ENCODE data around the gene GSG1L.
"Not testable (repeated sequence)": the region's sequence is repeated elsewhere in the genome, so short reads cannot be mapped to it uniquely, and the experiment has no call there.

Gene GSG1L

DNA sequence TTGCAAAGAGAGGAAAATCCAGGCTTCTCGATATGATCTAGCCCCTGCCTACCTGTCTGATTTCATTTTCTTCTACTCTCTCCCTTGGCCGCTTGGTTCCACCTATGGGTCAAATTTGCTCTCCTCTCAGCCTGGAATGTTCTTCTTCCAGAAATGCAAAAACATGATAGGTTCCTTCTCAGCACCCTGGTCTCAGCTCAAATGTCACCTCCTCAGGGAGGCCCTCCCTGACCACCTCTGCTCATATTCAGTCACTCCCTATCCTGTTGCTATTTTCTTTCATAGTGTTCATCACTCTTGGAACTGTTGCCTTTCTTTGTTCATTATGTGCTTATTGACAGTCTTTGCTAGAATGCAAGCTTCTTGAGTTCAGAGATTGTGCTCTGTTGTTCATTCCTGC, 305.0 kb downstream of the GSG1L start:
- no peak for DNase-seq (ENCODE audit: low read depth in 2 of 2)

- no peak for DNase-seq (ENCODE audit: low read depth in 2 of 2)
Measured at GRCh38 chr16:27756206-27756970, 307.1 kb downstream of the GSG1L start.

GRCh38 chr16:27754788-27755690, 308.5 kb downstream of the GSG1L start:
- DNase-seq (ENCODE audit: low read depth in 2 of 2): no peak

DNA sequence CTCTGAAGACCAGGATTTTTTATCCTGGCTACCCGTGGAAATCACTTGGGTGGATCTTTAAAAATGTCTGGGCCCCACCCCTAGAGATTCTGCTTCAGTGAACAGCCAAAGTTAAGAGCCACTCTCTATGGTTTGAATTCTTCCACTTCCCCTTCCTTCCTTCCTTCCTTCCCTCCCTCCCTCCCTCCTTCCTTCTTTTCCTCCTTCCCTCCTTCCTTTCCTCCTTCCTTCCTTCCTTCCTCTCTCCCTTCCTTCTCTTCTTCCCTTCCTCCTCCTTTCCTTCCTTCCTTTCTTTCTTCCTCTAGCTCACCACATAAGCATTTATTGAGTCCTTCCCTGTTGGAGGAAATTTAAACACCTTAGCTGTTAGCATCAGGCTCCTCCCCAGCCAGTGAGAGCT, 310.0 kb downstream of the GSG1L start:
- no peak for DNase-seq (ENCODE audit: low read depth in 2 of 2)

DNA sequence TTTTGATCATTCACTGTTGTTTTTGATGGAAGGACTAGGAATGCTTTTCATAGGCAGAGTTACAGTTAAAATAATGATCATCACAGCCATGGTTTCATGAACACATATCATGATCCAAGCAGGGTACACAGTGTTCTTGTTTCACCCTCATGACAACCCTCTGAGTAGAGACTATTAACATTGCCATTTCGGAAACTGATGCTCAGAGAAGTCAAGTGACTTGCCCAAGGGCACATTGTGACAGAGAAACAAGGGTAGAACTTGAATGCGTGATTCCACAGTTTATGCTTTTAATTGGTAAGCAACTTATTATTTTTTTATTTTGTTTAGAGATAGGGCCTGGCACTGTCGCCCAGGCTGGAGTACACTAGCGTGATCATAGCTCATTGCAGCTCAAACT, 311.3 kb downstream of the GSG1L start:
- no peak for DNase-seq (ENCODE audit: low read depth in 2 of 2)

DNA sequence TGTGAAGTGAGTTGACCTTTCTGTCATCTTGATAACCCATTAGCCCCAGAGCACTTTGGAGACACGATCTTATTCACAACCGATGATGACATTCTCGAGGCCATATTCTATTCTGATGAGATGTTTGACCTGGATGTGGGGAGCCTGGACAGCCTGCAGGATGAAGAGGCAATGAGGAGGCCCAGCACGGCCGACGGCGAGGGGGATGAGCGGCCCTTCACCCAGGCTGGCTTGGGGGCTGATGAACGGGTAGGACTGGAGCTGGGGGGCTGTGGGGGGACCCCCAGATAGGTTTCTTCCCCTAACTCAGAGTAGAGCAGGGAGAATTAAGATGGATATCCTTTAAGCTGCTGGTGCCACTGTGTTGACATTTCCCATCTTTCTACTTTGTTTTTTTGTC, 311.8 kb downstream of the GSG1L start:
- DNase-seq (ENCODE audit: low read depth in 2 of 2): no peak

DNA sequence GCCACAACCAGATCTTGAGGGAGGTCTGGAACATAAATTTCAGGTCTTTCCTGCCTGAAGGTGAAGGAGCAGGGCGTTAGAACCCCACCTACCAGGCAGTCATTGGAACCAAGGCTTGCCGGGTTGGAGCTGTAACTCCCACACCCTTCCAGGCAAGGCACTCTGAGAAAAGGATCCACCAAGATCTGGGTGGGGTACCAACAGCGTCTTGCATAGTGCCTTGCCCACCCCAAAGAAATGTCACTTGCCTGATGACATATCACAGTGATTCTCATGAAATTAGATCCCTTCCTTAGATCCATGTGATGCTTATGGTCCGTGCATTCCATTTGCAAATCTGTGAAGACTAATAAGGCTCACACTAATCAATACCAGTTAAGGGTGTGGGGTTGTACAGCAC, 312.3 kb downstream of the GSG1L start:
- no peak for DNase-seq (ENCODE audit: low read depth in 2 of 2)

DNA sequence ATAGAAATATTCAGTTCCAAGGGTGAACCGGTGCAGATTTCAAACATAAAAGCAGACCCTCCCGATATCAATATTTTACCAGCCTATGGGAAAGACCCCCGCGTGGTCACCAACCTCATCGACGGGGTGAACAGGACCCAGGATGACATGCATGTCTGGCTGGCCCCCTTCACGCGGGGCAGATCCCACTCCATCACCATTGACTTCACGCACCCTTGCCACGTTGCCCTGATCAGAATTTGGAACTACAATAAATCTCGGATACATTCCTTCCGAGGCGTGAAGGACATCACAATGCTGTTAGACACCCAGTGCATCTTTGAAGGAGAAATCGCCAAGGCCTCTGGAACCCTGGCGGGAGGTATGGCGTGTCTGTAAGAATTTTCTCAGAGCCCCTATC, 313.6 kb downstream of the GSG1L start:
- DNase-seq (ENCODE audit: low read depth in 2 of 2): no peak

GRCh38 chr16:27749547-27749875, 314.0 kb downstream of the GSG1L start:
- no peak for DNase-seq (ENCODE audit: low read depth in 2 of 2)

DNA sequence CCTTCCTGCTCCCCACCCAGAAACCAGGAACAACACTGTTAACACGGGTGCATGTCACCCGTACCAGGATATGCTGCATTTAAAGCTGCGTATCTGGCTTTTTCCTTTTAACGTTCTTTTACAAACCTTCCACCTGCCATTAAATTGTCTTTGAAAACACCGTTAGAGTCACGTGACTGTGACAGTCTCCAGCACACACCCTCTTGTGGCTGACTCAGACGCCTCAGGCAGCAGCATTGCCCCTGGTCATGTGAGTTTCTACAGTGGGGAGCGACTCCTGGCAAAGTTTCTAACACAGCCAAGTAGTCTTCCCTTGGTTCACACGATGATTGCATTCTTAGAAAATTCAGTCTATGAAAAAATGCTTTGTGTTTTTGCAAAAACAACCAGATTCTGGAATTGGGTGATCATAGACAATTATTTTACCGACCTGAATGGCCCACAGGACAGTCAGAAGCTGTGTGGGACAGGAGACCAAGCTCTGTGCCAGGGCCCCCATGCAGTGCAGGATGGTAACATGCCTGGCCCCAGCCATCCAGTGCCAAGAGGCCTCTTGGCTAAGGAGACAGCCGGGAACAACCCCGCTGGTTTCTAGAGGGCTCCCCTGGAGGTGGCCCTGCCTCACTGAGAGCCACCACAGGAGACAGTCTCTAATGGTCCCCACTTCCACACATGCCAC, 314.5 kb downstream of the GSG1L start:
- DNase-seq (ENCODE audit: low read depth in 2 of 2): no peak

- no peak for DNase-seq (ENCODE audit: low read depth in 2 of 2)
Measured at GRCh38 chr16:27747946-27748345, 315.6 kb downstream of the GSG1L start.

- DNase-seq (ENCODE audit: low read depth in 2 of 2): no peak
Measured at GRCh38 chr16:27746076-27746855, 317.2 kb downstream of the GSG1L start.

DNA sequence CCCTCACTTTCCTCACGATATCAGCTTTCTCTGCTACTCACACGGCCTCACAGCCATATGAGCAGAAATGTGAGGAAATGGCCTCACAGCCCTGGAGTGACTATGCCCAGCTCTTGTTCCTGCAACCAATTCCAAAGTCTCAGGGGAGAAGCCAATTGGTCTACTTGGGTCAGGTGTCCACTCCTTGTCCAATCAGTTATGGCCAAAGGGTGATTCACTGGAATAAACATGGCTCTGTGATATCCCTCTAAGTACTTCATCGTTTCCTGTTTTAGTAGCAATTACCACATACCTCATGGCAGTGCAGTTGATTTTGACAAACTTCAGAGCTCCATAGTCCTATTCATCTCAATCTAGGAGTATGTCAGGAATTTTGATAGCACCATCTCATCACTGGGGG, 318.2 kb downstream of the GSG1L start:
- no peak for DNase-seq (ENCODE audit: low read depth in 2 of 2)

DNA sequence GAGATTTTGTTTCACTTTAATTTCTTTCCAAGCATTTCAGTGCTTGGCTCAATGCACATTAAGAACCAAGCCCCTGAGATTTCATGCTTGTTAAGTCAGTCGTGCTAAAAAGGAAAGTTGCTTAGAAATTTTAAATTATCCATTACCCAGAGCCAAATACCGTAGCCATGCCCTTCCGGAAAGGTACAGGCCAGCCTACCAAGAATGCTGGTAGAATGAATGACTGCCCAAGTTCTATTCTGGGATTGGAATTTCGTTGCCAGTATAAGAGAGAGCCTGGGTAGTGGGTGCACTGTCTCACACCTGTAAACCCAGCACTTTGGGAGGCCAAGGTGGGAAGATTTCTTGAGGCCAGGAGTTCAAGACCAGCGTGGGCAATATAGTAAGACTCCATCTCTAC, 319.6 kb downstream of the GSG1L start:
- DNase-seq (ENCODE audit: low read depth in 2 of 2): no peak

GRCh38 chr16:27743001-27743400, 320.5 kb downstream of the GSG1L start:
- DNase-seq (ENCODE audit: low read depth in 2 of 2): not testable (repeated sequence)

DNA sequence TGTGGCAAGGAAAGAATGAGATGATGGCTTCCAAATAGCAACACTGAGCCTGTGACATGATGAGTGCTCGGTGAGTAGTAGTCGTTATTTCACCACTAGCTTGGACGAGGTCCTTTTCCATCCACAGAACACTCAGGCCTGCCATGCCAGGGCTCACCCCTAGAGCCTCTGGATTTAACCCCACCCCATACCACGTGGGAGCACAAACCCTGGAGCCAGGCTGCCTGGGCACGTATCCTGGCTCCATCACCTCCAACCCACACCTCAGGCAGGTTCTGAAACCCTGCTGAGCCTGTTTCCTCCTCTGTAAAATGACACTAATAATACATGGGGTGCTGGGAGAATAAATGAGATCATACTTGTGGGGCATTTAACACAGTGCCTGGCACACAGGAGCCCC, 321.2 kb downstream of the GSG1L start:
- DNase-seq (ENCODE audit: low read depth in 2 of 2): no peak

DNA sequence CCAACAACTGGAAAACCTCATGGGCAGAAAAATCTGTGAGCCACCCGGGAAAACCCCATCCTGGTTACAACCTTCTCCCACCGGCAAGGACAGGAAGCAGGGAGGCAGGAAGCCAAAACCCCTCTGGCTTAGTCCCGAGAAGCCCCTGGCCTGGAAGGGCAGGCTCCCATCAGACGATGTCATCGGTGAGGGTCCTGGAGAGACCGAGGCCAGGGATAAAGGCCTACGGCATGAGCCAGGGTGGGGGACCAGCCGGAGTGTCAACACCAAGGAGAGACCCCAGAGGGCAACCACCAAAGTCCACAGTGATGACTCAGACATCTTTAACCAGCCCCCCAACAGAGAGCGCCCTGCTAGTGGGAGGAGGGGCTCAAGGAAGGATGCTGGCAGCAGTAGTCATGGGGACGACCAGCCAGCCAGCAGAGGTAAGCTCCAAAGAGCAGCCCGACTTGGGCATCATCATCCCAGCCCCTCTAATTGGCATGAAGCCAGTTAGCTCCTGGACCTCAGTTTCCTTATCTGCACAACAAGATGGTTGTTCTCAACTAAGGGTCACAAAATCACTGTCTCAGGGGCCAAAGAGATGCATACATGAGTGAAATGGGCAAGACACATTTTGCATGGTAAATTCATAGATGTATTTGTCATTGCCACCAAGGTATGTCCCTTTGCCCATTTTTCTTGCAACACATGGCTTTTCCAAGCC, 322.9 kb downstream of the GSG1L start:
- no peak for DNase-seq (ENCODE audit: low read depth in 2 of 2)

GRCh38 chr16:27739606-27740357, 323.7 kb downstream of the GSG1L start:
- DNase-seq (ENCODE audit: low read depth in 2 of 2): no peak

DNA sequence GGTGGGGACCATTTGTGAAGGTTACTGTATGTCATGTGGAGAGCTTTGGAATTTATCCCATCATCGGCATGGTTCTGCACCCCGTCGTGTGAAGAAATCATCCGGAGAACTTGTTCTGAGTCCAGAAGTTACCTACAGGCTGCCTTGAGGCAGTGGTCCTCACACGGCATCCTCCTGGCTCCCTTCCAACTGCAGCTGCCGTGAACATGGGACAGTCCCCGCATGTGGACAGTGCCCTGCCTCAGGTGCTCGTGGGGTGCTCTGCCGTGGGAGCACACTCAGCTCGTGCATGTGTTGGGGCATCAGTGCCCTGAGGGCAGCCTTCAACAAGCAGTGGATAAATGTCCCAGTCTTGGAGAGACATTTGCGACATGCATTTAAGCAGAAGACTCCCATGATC, 324.9 kb downstream of the GSG1L start:
- DNase-seq (ENCODE audit: low read depth in 2 of 2): no peak

Measured in activated CD4-positive, alpha-beta T cell treated with anti-CD3 and anti-CD28 coated beads for 24 hours (primary cell).